Measurements from ENCODE around the gene OR51L1.

DNA sequence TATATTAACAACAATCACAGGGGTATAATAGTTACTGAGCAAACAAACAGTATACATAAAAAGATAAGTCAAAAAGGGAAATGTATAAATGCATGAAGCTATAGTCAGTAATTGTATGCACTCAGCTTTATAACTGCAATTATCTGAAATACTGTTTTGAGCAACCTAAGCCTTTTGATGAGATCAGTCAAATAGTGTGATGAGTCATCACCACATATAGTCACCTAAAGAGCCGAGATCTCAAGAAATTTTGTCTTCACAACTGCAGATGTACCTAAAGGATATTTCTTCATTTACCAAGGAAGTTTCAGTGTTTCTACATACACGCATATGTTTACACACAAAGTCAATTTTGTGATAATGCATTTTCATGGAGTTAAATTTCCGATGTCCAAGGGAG lies 33.8 kb upstream of the OR51L1 start:
- no peak for TF ChIP-seq POLR2A (IDR thresholded peaks at IDR 0.05)
- TF ChIP-seq POLR2AphosphoS5 (IDR thresholded peaks at IDR 0.05), result no peak
- TF ChIP-seq CTCF (IDR thresholded peaks at IDR 0.05), result no peak

Measured in suprapubic skin (tissue), 4 donors.